ENCODE data around the gene CD99. TPM values are rescaled to one million over a fixed set of nuclear protein-coding genes. Genes with fewer than 3 reads are reported as not detected.

The CD99 gene, protein sequence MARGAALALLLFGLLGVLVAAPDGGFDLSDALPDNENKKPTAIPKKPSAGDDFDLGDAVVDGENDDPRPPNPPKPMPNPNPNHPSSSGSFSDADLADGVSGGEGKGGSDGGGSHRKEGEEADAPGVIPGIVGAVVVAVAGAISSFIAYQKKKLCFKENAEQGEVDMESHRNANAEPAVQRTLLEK
- 328 and 362 TPM in 2 replicates for total RNA-seq
- long read RNA-seq, transcript CD99-212 (10 exons, 1,089 nt), result minor isoform, 17 of 154 reads
- long read RNA-seq, transcript CD99-205 (10 exons, 1,291 nt), result major isoform, 115 of 154 reads
- long read RNA-seq, partial matches to known transcripts, result 10 of 154 reads
- long read RNA-seq, other reads (novel, unspliced or antisense), result 10 of 154 reads

DNA sequence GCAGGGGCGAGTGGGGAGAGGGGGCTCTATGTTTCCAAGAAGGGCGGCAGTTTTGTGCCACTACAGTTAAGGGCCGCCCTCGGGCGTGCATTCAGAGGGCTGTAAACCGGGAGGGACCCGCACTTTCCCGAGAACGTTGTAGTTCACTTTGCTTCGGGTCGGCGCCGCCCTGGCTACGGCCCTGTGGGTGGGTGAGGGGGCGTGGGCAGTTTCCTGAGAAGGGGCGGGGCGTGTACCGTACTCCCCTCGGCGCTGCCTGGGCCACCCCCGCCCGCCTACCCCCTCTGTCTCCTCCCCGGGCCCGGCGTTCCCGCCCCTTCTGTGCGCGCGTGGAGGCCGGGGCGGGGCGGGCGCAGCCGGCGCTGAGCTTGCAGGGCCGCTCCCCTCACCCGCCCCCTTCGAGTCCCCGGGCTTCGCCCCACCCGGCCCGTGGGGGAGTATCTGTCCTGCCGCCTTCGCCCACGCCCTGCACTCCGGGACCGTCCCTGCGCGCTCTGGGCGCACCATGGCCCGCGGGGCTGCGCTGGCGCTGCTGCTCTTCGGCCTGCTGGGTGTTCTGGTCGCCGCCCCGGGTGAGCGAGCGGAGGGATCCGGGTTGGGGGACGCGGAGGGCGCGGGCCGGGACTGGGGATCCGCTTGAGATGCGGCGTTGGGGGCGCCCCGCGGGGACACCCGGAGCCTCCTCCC, at the start of gene CD99:
CD99 (plus strand) TSS at position 440 of the 687 bp plus-strand sequence; CDS start at position 506, 66 bp downstream.
- no peaks in the 10 kb centered on the region for H3K27me3 Mint-ChIP-seq

DNA sequence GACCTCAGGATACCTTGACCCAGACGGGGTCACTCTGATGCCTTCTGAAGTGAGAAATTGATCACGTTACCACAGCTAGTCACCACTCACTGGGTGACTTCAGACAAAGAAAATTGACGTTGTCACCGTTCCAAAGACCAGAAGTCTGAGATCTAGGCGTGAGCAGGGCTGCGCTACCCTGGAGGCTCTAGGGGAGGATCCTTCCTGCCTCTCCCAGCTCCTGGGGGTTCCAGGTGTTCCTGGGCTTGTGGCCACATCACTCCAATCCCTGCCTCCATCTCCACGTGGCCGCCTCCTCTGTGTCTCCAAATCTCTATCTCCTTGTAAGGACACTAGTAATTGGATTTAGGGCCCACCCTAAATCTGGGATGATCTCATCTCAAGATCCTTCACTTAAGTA, 48.9 kb upstream of the CD99 start:
- H3K27me3 Mint-ChIP-seq, result no peaks in the 10 kb centered on the region
- TF ChIP-seq, protein P1, sequence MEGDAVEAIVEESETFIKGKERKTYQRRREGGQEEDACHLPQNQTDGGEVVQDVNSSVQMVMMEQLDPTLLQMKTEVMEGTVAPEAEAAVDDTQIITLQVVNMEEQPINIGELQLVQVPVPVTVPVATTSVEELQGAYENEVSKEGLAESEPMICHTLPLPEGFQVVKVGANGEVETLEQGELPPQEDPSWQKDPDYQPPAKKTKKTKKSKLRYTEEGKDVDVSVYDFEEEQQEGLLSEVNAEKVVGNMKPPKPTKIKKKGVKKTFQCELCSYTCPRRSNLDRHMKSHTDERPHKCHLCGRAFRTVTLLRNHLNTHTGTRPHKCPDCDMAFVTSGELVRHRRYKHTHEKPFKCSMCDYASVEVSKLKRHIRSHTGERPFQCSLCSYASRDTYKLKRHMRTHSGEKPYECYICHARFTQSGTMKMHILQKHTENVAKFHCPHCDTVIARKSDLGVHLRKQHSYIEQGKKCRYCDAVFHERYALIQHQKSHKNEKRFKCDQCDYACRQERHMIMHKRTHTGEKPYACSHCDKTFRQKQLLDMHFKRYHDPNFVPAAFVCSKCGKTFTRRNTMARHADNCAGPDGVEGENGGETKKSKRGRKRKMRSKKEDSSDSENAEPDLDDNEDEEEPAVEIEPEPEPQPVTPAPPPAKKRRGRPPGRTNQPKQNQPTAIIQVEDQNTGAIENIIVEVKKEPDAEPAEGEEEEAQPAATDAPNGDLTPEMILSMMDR (IDR thresholded peaks at IDR 0.05; ENCODE audit: unreplicated experiment), result no peak
- H3K9me3 Mint-ChIP-seq (ENCODE audit: low read depth), result no peaks in the 10 kb centered on the region
- H3K4me3 Mint-ChIP-seq (ENCODE audit: low read depth), result no peak overlapping the region
- DNase-seq (ENCODE audit: low spot score, unreplicated experiment), result no peak
- H3K36me3 Mint-ChIP-seq (ENCODE audit: insufficient read depth), result peaks cover 35% of the 10 kb centered on the region
- H3K27ac Mint-ChIP-seq, result no peak overlapping the region
- no peaks in the 10 kb centered on the region for H3K4me1 Mint-ChIP-seq (ENCODE audit: low read depth)

More for the DNA sequence above, at the start of gene CD99:
- Mint-ChIP-seq H3K27ac (peak within 1 kb of the TSS; percentile 94), H3K4me3 (ENCODE audit: low read depth) (peak within 1 kb of the TSS; percentile 85), H3K4me1 (ENCODE audit: low read depth) (peaks cover 49% of the 10 kb centered on the region), H3K9me3 (ENCODE audit: low read depth) (no peaks in the 10 kb centered on the region), H3K36me3 (ENCODE audit: insufficient read depth) (no peaks in the 10 kb centered on the region)
- TF ChIP-seq, protein P1 (IDR thresholded peaks at IDR 0.05; ENCODE audit: unreplicated experiment), result no peak
- DNase-seq (ENCODE audit: low spot score, unreplicated experiment), result peak; percentile 90

DNA sequence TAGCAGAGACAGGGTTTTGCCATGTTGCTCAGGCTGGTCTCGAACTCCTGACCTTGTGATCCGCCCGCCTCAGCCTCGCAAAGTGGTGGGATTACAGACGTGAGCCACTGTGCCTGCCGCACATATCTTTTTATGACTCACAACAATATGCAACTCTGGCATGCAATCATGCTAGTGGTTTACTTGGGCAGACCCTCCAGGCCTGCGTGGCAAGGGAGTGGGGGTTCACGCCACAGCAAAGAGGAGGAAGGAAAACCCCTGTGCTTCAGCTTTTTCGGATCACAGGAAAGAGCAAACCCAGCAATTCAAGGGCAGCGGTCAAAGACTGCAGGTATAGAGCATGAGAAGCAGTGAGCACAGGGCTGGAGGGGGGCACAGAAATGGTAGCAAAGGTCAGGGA, 48.3 kb upstream of the CD99 start:
- Mint-ChIP-seq H3K4me3 (ENCODE audit: low read depth) (no peak overlapping the region), H3K4me1 (ENCODE audit: low read depth) (no peaks in the 10 kb centered on the region), H3K27ac (no peak overlapping the region)

DNA sequence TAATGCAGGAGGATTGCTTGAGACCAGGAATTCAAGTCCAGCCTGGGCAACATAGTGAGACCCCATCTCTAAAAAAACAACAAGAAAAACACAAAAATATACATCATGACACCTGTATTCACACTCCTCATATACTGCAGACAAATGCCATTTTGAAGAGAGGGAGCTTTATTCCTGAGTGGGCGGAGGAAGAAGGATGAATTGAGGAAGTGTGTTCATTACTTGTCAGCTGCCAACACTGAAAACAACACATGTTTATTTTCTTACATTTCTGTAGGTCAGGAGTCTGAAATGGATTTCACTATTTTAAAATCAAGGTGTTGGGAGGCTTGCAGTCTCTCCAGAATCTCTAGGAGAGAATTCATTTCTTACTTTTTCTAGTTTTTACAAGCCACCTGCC, 47.2 kb upstream of the CD99 start:
- Mint-ChIP-seq H3K4me3 (ENCODE audit: low read depth) (no peak overlapping the region), H3K4me1 (ENCODE audit: low read depth) (no peaks in the 10 kb centered on the region), H3K36me3 (ENCODE audit: insufficient read depth) (peaks cover 23% of the 10 kb centered on the region), H3K27ac (no peak overlapping the region), H3K9me3 (ENCODE audit: low read depth) (no peaks in the 10 kb centered on the region), H3K27me3 (no peaks in the 10 kb centered on the region)
- no peak for DNase-seq (ENCODE audit: low spot score, unreplicated experiment)
- TF ChIP-seq, protein P1 (IDR thresholded peaks at IDR 0.05; ENCODE audit: unreplicated experiment), result no peak

More for the DNA sequence above, 48.3 kb upstream of the CD99 start:
- no peak for DNase-seq (ENCODE audit: low spot score, unreplicated experiment)
- no peaks in the 10 kb centered on the region for H3K9me3 Mint-ChIP-seq (ENCODE audit: low read depth)
- H3K36me3 Mint-ChIP-seq (ENCODE audit: insufficient read depth), result peaks cover 30% of the 10 kb centered on the region
- no peaks in the 10 kb centered on the region for H3K27me3 Mint-ChIP-seq
- TF ChIP-seq, protein P1 (IDR thresholded peaks at IDR 0.05; ENCODE audit: unreplicated experiment), result no peak

DNA sequence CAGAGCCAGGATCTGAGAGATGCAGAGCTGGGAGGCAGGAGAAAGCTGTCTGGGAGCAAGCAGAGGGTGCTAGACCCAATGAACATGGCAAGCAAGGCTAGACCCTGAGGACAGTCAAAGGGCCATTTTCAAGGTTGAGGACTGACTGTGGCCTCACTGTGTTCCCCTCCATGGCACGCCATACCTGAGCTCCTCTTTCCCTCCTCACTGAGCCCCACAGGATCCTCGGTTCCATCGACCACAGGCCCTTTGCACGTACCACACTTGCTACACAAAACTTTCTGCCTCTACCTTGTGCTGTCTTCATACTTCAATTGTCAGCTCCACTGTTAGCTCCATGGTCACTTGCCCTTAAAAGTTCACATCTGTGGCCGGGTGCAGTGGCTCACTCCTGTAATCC, 45.5 kb upstream of the CD99 start:
- no peak overlapping the region for H3K4me3 Mint-ChIP-seq (ENCODE audit: low read depth)
- TF ChIP-seq, protein P1 (IDR thresholded peaks at IDR 0.05; ENCODE audit: unreplicated experiment), result no peak
- peaks cover 3% of the 10 kb centered on the region for H3K9me3 Mint-ChIP-seq (ENCODE audit: low read depth)
- no peak overlapping the region for H3K27ac Mint-ChIP-seq
- H3K36me3 Mint-ChIP-seq (ENCODE audit: insufficient read depth), result peaks cover 20% of the 10 kb centered on the region
- H3K27me3 Mint-ChIP-seq, result no peaks in the 10 kb centered on the region
- no peak for DNase-seq (ENCODE audit: low spot score, unreplicated experiment)
- H3K4me1 Mint-ChIP-seq (ENCODE audit: low read depth), result no peaks in the 10 kb centered on the region
